Hematopoietic multipotent progenitor cell treated with erythropoietin and hydrocortisone succinate and interleukin-3 and kit ligand, for 8 days (in vitro differentiated cells): Measurements from ENCODE around the gene LHFPL6.

ENCODE experiments used
- DNase-seq: peaks from one replicate; pipeline ENCODE4 v3.0.0-alpha.2; 2015

LHFPL6 gene

GRCh38 chr13:39297023-39297422, 306.0 kb downstream of the LHFPL6 start:
- no peak for DNase-seq

GRCh38 chr13:39296193-39296592, 306.8 kb downstream of the LHFPL6 start:
- DNase-seq = no peak
